DOHH2 (cell line): ENCODE data around the gene ABCF2.
A peak's percentile ranks its signal among the peaks of the same experiment; 100 is the strongest.

Source experiments
- H3F3A ChIP-seq: fragments of 200-600 bp; sonication (generic), shearing (Covaris generic); 2 replicates; pipeline ENCODE4 v1.6.0; 2016; ENCODE audit warnings: antibody characterized with exemption, mild to moderate bottlenecking; ENCODE audit not compliant: control insufficient read depth, insufficient read depth
- H3K27ac ChIP-seq: fragments of 200-600 bp; sonication (generic); 2 replicates; pipeline ENCODE4 v1.5.1; 2014; ENCODE audit warnings: low read depth, mild to moderate bottlenecking, low read length, moderate library complexity
- H3K27me3 ChIP-seq: fragments of 200-600 bp; sonication (generic); 2 replicates; pipeline ENCODE4 v1.6.1; 2014; ENCODE audit warnings: mild to moderate bottlenecking, low read length, mixed read lengths; ENCODE audit not compliant: control insufficient read depth
- H3K36me3 ChIP-seq: fragments of 200-600 bp; sonication (generic); 2 replicates; pipeline ENCODE4 v1.6.1; 2014; ENCODE audit warnings: mild to moderate bottlenecking, low read length, moderate library complexity, mixed read lengths; ENCODE audit not compliant: control insufficient read depth
- H3K4me1 ChIP-seq: fragments of 200-600 bp; sonication (generic); 2 replicates; pipeline ENCODE4 v1.6.1; 2014; ENCODE audit warnings: mild to moderate bottlenecking, low read length, mixed read lengths; ENCODE audit not compliant: control insufficient read depth
- H3K4me2 ChIP-seq: fragments of 200-600 bp; sonication (generic); 2 replicates; pipeline ENCODE4 v1.6.0; 2014; ENCODE audit warnings: mild to moderate bottlenecking, low read length, moderate library complexity
- H3K4me3 ChIP-seq: fragments of 200-600 bp; sonication (generic); 2 replicates; pipeline ENCODE4 v1.5.1; 2014; ENCODE audit warnings: mild to moderate bottlenecking, low read length, mixed read lengths
- H3K79me2 ChIP-seq: fragments of 200-600 bp; sonication (generic); 2 replicates; pipeline ENCODE4 v1.6.1; 2014; ENCODE audit warnings: mild to moderate bottlenecking, low read length, mixed read lengths; ENCODE audit not compliant: control insufficient read depth
- H3K9me2 ChIP-seq: fragments of 200-600 bp; sonication (generic); replicated peaks from 2 replicates; pipeline ENCODE4 v1.6.1; 2014; ENCODE audit warnings: mild to moderate bottlenecking, low read length, mixed read lengths; ENCODE audit not compliant: control insufficient read depth
- H3K9me3 ChIP-seq: fragments of 200-600 bp; sonication (generic); 2 replicates; pipeline ENCODE4 v1.6.1; 2014; ENCODE audit warnings: antibody characterized with exemption, low read length, mixed read lengths; ENCODE audit not compliant: control insufficient read depth, insufficient read depth
- H4K20me1 ChIP-seq: fragments of 200-600 bp; sonication (generic); 2 replicates; pipeline ENCODE4 v1.6.0; 2014; ENCODE audit warnings: low read depth, mild to moderate bottlenecking, antibody characterized with exemption, low read length, moderate library complexity; ENCODE audit not compliant: control insufficient read depth, insufficient read depth
- CTCF ChIP-seq: fragments of 200-600 bp; sonication (generic); IDR thresholded peaks from one replicate; pipeline ENCODE4 v1.5.1; 2014; ENCODE audit warnings: antibody characterized with exemption, mild to moderate bottlenecking, low read depth, low read length; ENCODE audit not compliant: poor library complexity, severe bottlenecking
- EZH2phosphoT487 ChIP-seq: fragments of 200-600 bp; sonication (generic); IDR thresholded peaks from 2 replicates; pipeline ENCODE4 v1.6.1; 2017; ENCODE audit warnings: borderline replicate concordance, mild to moderate bottlenecking, antibody characterized with exemption, low read length, moderate library complexity, mixed read lengths

The ABCF2 gene

GRCh38 chr7:151245360-151246101, 18.5 kb upstream of the ABCF2 start:
- Histone ChIP-seq H3K36me3 (no peaks in the 10 kb centered on the region), H3K9me3 (no peaks in the 10 kb centered on the region), H3K9me2 (no peaks in the 10 kb centered on the region), H3K27ac (no peak overlapping the region), H3K4me2 (peak overlapping the region; percentile 82), H3K79me2 (no peaks in the 10 kb centered on the region), H3K4me1 (peaks cover 40% of the 10 kb centered on the region), H3F3A (no peaks in the 10 kb centered on the region), H3K4me3 (peak overlapping the region; percentile 59), H4K20me1 (peaks cover 10% of the 10 kb centered on the region; the same call in 1 of the 2 replicates), H3K27me3 (peaks cover 65% of the 10 kb centered on the region)
- TF ChIP-seq CTCF: peak; percentile 76
- TF ChIP-seq EZH2phosphoT487: no peak

DNA sequence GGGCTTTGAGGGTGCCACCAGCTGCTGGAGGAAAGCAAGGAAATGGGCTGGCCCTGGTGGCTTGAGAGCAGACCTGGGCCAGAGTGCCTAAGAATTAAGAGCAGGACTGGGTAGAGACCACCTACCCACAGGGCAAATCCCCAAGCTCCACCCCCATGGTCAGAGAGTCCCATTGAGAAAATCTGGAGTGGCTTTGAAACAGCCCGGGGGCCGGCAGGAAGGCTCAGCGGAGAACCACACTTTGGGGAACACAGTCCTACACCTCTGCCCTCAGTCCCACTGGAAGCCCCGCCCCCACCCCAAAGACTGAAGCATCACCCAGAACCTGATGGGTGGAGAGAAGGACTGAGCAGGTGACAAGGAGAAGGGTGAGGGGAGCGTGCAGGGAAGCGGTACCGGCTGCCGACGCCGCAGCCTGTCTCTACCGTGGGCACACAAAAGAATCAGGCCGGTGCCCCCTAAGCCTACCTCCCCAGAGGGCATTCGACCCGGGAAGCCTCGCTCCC, 17.9 kb upstream of the ABCF2 start:
- H4K20me1 ChIP-seq: peaks cover 10% of the 10 kb centered on the region; the same call in 1 of the 2 replicates
- H3K4me3 ChIP-seq: peak overlapping the region; percentile 59
- no peaks in the 10 kb centered on the region for H3K79me2 ChIP-seq
- no peak overlapping the region for H3K27ac ChIP-seq
- H3K4me1 ChIP-seq: peaks cover 40% of the 10 kb centered on the region
- no peaks in the 10 kb centered on the region for H3F3A ChIP-seq
- no peak for TF ChIP-seq EZH2phosphoT487
- TF ChIP-seq CTCF: no peak
- H3K9me3 ChIP-seq: no peaks in the 10 kb centered on the region
- H3K4me2 ChIP-seq: peak overlapping the region; percentile 82
- H3K36me3 ChIP-seq: no peaks in the 10 kb centered on the region
- H3K9me2 ChIP-seq: no peaks in the 10 kb centered on the region
- H3K27me3 ChIP-seq: peaks cover 58% of the 10 kb centered on the region

GRCh38 chr7:151244196-151244840, 17.3 kb upstream of the ABCF2 start:
- H4K20me1 ChIP-seq: peaks cover 10% of the 10 kb centered on the region; the same call in 1 of the 2 replicates
- peaks cover 52% of the 10 kb centered on the region for H3K27me3 ChIP-seq
- H3K36me3 ChIP-seq: no peaks in the 10 kb centered on the region
- H3F3A ChIP-seq: no peaks in the 10 kb centered on the region
- H3K27ac ChIP-seq: no peak overlapping the region
- H3K4me3 ChIP-seq: peak overlapping the region; percentile 59; the same call in 1 of the 2 replicates
- peaks cover 38% of the 10 kb centered on the region for H3K4me1 ChIP-seq
- H3K9me2 ChIP-seq: no peaks in the 10 kb centered on the region
- no peaks in the 10 kb centered on the region for H3K9me3 ChIP-seq
- no peaks in the 10 kb centered on the region for H3K79me2 ChIP-seq
- peak overlapping the region; percentile 82 for H3K4me2 ChIP-seq
- TF ChIP-seq CTCF: peak; percentile 98
- no peak for TF ChIP-seq EZH2phosphoT487
